NCI-H345 (cell line): Measurements from ENCODE around the gene ITGA6.
"Not testable (repeated sequence)": the region's sequence is repeated elsewhere in the genome, so short reads cannot be mapped to it uniquely, and the experiment has no call there.

Experiments
- DNase-seq: peaks from one replicate; lab custom pipeline; 2025; lab: John Stamatoyannopoulos, UW

ITGA6 gene

DNA sequence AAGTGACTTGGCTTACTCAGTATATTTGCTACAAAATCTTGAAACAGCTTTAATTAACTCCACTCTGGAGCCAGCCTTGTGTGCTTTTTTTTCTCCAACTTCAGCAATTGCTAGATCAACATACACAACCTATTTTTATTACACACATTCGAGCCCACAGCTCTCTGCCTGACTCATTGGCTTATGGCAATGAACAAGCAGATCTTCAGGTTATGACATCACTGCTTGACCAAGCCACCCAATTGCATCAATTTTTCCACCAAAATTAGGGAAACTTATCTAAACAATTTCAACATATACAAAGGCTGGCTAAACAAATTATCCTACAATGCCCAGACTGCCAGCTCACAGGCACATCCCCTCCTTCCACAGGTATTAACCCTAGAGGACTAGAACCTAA is 88.9 kb downstream of the ITGA6 start:
- DNase-seq: no peak

DNA sequence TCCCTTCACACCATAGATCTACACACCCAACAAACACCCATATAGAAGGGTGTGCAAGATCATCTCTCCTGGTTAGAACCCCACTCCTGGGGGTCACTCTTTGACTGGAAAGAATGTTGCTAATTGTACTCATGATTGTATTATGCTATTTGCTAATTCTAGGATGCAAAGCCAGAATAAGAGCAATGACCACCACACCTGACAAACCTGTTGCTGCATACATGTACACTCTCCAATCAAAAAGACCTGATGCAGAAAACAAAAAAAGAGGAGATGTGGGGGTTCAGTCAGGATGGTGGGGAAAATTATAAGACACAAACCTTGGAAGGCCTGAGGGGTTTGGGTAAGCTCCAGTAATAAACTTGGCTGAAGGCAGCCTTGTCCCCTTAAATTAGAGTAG is 91.6 kb downstream of the ITGA6 start:
- DNase-seq: no peak

DNA sequence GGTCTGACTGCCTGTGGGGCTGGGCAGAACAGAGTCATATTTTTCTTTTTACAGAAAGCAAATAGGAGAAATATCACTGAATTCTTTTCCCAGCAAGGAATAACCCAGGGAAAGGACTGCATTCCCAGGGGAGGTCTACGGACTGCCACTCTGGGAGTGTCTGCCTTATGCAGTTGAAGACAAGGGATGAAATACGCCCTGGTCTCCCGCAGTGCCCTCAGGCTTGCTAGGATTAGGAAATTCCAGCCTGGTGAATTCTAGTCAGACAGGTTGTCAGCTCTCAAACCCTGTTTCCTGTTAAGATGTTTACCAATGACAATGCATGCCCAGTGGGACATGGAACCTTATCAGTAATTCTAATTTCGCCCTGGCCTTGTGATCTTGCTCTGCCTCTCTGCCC is 98.2 kb downstream of the ITGA6 start:
- no peak for DNase-seq

DNA sequence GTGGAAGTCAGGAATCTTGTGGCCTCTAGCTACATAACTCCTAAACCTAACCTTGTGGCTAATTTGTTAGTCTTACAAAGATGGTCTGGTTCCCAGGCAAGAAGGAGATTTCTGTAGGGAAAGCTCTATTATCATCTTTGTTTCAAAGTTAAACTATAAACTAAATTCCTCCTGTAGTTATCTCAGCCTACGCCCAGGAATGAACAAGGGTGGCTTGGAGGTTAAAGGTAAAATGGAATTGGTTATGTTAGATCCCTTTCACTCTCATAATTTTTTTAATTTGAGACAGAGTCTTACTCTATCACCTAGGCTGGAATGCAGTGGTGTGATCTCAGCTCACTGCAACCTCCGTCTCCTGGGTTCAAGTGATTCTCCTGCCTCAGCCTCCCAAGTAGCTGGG is 103.9 kb downstream of the ITGA6 start:
- no peak for DNase-seq

DNA sequence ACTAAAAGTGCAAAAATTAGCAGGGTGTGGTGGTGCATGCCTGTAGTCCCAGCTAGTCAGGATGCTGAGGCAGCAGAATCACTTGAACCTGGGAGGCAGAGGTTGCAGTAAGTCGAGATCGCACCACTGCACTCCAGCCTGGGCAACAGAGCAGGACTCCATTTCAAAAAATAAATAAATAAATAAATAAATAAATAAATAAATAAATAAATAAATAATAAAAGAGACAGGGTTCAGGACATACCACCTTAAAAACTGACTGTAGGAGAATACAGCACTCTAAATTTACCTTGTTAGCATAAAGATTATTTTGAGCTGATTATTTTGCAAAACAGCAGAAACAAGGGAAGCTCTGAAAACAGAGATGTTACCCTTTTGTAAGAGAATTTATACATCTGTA is 105.1 kb downstream of the ITGA6 start:
- not testable (repeated sequence) for DNase-seq

DNA sequence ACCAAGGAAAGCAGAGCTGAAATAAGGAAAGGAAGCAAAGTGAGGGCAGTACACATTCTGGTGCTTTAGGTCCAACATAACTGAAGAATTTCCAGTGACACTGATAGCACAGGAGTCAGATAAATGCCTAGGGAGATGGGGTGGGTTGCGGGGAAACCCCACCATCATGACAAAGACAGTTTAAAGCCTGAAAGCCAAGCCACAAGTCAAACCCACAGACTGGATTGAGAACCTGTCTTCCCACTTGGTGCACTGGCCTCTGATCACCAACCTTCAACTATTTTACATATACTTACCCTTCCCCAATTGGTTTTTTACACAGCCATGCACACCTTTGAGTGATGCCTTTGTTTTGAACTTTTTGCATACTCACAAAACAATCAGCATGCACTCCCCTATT is 106.3 kb downstream of the ITGA6 start:
- no peak for DNase-seq

DNA sequence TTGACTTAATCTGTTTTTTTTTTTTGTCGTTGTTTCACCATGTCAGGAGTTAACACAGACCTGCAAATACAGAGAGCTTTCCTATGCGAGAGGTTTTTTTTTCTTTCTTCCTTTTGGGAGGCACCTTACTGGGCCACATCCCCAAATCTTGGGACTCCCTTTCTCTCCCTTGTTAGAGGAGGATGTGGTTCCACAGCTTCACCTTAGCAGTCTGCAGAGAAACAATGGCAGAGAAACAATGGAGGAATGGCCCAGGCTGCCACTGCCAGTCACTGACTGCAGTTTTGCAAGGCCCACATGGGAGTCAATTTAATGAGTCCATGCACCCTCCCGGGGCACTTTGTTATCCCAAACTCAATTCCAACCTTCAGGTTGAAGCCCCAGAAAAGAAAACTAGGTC is 107.7 kb downstream of the ITGA6 start:
- no peak for DNase-seq

DNA sequence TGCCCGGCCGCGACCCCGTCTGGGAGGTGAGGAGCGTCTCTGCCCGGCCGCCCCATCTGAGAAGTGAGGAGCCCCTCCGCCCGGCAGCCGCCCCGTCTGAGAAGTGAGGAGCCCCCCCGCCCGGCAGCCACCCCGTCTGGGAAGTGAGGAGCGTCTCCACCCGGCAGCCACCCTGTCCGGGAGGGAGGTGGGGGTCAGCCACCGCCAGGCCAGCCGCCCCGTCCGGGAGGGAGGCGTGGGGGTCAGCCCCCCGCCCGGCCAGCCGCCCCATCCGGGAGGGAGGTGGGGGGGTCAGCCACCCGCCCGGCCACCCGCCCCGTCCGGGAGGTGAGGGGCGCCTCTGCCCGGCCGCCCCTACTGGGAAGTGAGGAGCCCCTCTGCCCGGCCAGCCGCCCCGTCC is 110.5 kb downstream of the ITGA6 start:
- DNase-seq: not testable (repeated sequence)

DNA sequence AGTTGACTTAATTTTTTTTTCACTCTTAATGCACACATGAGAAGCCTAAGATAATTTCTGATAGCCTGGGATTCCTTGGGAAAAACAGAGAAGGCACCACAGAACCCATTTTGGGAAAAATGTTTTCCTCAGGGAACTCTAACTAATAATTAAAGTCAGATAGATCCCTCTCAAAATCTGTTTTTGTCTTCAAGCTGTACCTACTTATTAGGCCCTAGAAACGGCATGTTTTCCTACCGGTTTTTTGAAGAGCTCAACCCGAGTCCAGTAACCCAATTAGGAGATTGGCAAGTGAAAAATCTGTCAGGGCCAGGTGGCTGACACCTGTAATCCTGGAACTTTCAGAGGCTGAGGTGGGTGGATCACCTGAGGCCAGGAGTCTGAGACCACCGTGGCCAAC is 112.4 kb downstream of the ITGA6 start:
- DNase-seq: no peak

DNA sequence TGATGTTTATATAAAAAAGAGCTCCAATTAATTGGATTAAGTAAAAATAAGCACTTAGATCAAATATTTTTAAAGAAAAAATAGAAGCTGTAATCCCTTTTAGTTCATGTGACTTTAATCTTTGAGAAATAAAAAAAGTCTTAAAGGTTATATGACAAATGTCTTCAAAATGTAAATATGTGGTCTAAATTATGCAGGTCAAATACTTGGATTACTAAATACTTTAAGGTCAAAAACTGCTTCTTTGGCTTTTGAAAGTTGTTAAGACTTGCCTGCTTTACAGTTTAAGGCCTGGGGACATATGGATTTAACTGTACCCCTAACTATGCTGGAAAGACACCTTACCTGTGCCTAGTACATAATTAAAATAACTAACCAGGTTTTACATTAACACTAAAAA is 113.0 kb downstream of the ITGA6 start:
- no peak for DNase-seq

DNA sequence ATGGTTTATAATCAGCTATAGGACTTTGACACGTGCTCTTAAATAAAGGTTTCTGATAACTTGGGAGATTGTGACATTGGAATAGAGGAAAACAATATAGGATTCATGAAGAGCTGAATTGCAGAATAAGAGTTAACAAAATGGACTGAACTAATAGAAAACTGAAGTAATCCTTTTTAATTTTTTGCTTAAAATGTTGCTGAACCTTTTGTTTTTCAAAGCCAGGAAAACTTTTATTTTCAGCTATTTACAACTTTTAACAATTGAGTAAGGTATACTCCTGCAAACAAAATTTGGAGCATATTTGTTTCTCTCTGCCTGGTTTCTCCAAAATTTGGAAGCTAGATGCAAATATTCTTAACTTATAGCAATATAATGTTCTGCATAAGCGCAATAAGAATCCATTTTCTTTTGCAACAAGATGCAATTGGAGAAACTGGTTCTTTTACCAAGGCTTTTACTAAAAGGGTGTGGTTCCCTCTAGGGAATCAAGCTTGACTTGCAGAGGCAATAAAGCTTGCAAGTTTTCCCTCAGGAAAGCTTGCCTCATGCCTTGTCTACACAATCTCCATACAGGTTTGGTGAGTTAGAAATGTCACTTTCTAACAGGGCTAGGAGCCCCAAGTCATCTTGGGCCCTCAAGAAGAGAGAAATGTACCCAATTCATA is 118.2 kb downstream of the ITGA6 start:
- DNase-seq: no peak

DNA sequence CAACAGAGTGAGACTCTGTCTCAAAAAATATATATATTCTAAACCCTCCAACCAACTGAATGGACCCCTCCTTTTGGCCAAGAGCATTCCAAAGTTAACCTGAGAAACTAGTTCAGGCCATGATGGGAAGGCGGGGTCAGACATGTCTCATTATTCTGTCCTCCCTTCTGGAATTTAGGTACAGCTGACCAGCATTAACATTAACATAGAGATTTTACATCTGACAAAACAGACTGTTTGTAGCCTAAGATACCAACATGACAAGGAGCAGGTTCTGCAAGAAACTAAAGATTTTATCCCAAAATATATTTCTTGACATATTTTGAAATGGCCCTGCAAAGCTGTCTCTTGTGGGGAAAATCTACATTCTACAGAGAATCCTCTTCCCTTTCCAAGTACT is 121.7 kb downstream of the ITGA6 start:
- DNase-seq: no peak

DNA sequence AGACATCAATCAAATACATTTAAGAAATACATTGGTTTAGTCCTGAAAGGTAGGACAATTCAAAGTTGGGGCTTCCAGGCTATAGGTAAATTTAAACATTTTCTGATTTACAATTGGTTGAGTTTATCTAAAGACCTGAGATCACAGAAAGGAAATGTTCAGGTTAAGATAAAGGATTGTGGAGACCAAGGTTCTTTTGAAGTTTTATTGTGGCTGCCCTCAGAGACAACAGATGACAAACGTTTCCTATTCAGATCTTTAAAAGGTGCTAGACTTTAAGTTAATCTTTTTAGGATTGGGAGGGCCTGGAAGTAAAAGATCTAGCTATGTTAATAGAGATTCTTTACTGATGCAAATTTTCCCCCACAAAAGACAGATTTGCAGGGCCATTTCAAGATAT is 122.4 kb downstream of the ITGA6 start:
- not testable (repeated sequence) for DNase-seq

DNA sequence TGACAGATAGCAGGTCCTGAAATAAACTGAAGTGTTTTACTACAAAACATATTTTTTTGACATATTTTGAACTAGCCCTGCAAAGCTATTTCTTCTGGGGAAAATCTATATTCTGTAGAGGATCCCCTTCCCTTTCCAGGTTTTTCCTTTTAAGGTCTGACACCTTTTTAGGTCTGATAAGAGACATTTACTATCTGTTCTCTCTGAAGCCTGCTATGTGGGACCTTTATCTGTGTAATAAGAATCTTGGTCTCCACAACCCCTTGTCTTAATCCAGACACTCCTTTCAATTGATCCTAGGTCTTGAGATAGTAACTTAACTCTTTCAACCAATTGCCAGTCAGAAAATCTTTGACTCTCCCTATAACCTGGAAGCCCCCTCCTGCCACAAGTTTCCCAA is 123.0 kb downstream of the ITGA6 start:
- no peak for DNase-seq

DNA sequence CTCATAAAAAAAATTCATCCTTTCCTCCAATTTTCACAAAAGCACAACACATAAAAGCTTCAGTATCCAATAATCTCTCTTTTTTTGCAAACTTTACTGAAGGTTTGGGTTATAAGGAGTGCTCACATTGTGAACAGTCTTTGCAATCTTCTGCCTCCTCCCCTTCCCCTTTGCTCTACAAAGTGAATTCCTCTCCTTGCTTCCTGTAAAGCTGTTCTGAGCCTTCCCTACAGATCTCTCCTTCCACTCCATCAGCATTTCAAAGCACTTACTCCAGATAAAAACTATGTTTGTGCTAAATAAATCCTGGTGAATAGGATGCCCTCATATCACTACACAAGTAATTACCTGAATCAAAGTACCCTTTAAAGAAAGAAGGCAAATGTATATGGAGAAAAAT is 123.9 kb downstream of the ITGA6 start:
- DNase-seq: no peak

DNA sequence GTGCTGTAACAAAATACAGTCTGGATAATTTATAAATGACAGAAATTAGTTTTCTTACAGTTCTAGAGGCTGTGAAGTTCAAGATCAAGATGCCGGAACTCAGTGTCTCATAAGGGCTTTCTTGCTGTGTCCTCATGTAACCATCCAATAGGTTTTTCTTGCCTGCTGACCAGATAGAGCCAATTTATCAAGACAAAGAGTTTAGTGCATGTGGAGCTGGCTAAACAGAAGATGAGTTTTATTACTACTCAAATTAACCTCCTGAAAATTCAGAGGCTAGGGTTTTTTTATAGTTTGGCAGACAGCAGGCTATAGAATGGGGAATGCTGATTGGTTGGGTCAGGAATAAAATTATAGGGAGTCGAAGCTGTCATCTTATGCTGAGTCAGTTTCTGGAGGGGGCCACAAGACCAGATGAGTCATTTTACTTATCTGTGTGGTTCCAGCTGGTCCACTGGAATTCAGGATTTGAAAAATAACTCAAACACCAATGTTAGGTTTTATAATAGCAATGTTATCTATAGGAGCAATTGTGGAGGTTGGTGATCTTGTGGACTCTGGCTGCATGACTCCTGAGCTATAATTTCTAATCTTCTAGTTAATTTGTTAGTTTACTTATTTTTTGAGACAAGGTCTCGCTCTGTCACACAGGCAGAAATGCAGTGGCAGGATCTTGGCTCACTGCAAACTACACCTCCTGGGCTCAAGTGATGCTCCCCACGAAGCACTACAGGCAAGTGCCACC is 125.3 kb downstream of the ITGA6 start:
- DNase-seq: no peak

DNA sequence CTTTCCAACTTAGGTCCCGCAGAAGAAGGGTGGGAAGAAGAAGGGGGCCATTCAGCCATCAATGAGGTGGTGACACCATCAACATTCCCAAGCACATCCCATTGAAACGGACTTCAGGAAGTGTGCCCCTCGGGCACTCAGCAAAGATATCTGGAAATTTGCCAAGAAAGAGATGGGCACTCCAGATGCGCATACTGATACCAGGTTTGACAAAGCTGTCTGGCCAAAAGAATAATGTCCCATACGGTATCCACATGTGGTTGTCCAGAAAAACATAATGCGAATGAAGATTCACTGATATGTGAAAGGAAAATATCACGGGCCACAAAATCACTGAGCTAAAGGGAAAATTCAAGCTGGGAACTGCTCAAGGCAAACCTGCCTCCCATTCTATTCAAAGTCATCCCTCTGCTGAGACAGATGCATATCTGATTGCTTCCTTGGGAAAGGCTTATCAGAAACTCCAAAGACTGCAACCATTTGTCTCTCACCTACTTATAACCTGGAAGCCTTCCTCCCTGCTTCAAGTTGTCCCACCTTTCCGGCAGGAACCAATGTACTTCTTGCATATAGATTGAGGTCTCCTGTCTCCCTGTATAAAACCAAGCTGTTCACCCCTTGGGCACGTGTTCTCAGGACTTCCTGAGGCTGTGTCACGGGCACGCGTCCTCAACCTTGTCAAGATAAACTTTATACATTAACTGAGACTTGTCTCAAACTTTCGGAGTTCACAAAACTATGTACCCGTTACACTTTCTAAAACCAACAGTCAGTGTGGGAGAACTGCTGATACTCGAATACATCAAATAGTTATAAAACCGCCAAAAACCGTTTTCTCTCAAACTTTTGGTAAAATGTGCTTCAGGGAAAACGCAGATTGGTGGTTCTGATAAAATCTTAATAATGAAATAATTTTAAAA is 127.2 kb downstream of the ITGA6 start:
- peak; percentile 38 for DNase-seq

DNA sequence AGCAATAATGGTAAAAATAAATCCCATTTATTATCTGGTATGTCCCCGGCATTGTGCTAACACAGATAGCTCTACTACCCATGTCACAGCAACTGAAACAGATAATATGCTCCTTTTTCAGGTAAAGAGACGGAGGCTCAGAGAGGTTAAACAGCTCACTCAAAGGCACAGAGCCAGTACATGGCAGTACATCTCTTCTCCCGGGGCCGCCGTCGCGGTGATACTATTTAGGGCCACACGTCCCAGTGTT is 127.8 kb downstream of the ITGA6 start:
- no peak for DNase-seq
